Lung (tissue), 12 donors: ENCODE data around the gene BABAM2. TPM values are rescaled to one million over a fixed set of nuclear protein-coding genes. Genes with fewer than 3 reads are reported as not detected.
"Not testable (repeated sequence)": the region's sequence is repeated elsewhere in the genome, so short reads cannot be mapped to it uniquely, and the experiment has no call there.

ENCODE experiments used
- ATAC-seq: fragments of 200-7000 bp; cut with Tn5 transposase; one replicate; pipeline ENCODE4 v1.9.1; 2020; ENCODE audit warnings: moderate number of reproducible peaks; ENCODE audit not compliant: insufficient read depth, low FRiP score
- DNase-seq, 3 donors: peaks; one replicate each; pipeline ENCODE4 v3.0.0-alpha.2; 2013 to 2017
- H3K27ac ChIP-seq, 2 donors: one replicate each; pipeline ENCODE4 v1.5.1; 2013; ENCODE audit warnings: mild to moderate bottlenecking in 2 of 2, moderate library complexity in 2 of 2, control low read depth in 1 of 2, inconsistent platforms in 1 of 2, low read depth in 1 of 2, low read length in 1 of 2
- H3K27me3 ChIP-seq, 3 donors: one replicate each; pipeline ENCODE4 v1.5.1; 2013; ENCODE audit warnings: low read length in 2 of 3; ENCODE audit not compliant: control insufficient read depth in 3 of 3, insufficient read depth in 3 of 3
- H3K36me3 ChIP-seq, 4 donors: one replicate each; pipeline ENCODE4 v1.5.1; 2013; ENCODE audit warnings: low read length in 4 of 4, mild to moderate bottlenecking in 1 of 4, moderate library complexity in 1 of 4; ENCODE audit not compliant: control insufficient read depth in 4 of 4, insufficient read depth in 4 of 4
- H3K4me1 ChIP-seq, 5 donors: one replicate each; pipeline ENCODE4 v1.5.1; 2013; ENCODE audit warnings: low read length in 5 of 5, mild to moderate bottlenecking in 2 of 5, moderate library complexity in 1 of 5; ENCODE audit not compliant: control insufficient read depth in 5 of 5, insufficient read depth in 5 of 5
- H3K4me3 ChIP-seq: one replicate; pipeline ENCODE4 v1.5.1; 2013; ENCODE audit warnings: mild to moderate bottlenecking, control low read depth, moderate library complexity
- H3K9ac ChIP-seq, 2 donors: one replicate each; pipeline ENCODE4 v1.5.1; 2013; ENCODE audit warnings: low read length in 2 of 2, control low read depth in 1 of 2; ENCODE audit not compliant: insufficient read depth in 1 of 2
- H3K9me3 ChIP-seq, 4 donors: one replicate each; pipeline ENCODE4 v1.5.1; 2013; ENCODE audit warnings: low read length in 3 of 4, mild to moderate bottlenecking in 1 of 4, moderate library complexity in 1 of 4; ENCODE audit not compliant: control insufficient read depth in 4 of 4, insufficient read depth in 3 of 4
- CTCF ChIP-seq: IDR thresholded peaks from 2 replicates; pipeline ENCODE4 v1.5.1; 2012; ENCODE audit warnings: mild to moderate bottlenecking; ENCODE audit errors: control extremely low read depth, extremely low read depth
- WGBS, 2 donors: extraction: QIAGEN DNeasy Blood & Tissue Kit; methylation state at CpG; one replicate each; pipeline ENCODE4 v1.1.7; 2013; 5-methylcytosine and 5-hydroxymethylcytosine counted together
- polyA plus RNA-seq, 2 donors: library from polyadenylated mRNA; stranded (reverse); fragments of 200-250 nt; gene quantifications; one replicate each; pipeline ENCODE4 v1.2.1, GENCODE V29; 2013
- total RNA-seq, 2 donors: library from RNA; depleted of rRNA in 1 of 2; stranded (reverse); fragments of >200 nt in 1 of 2; gene quantifications; one replicate each; pipeline ENCODE4 v1.2.1, GENCODE V29; 2014 to 2021
- donor health status: control.
- donor health status: control.
- donor health status: Bipolar disorder and iron deficiency.
- donor health status: healthy.
- donor health status: DM: yes; HTN: yes; CAD: no.

The BABAM2 gene
- total and polyA plus RNA-seq, 4 donors: 19.0 to 43.3 (median 33.7) TPM

- peaks cover 0 to 3% (median 0%) of the 10 kb centered on the region in 4 donors for H3K9me3 ChIP-seq
- no peak overlapping the region for H3K27ac ChIP-seq
- no peak overlapping the region for H3K9ac ChIP-seq
- no peak overlapping the region for H3K4me3 ChIP-seq
- no peaks in the 10 kb centered on the region for H3K4me1 ChIP-seq
- no peaks in the 10 kb centered on the region for H3K27me3 ChIP-seq
- ATAC-seq (no peak), DNase-seq (no peak)
- no peaks in the 10 kb centered on the region for H3K36me3 ChIP-seq
- TF ChIP-seq CTCF: no peak
- WGBS, 2 donors: 74 to 80% methylated on average over 9 of the region's 9 CpGs
Measured at GRCh38 chr2:27875089-27875881, 15.2 kb upstream of the BABAM2 start.

- H3K4me3 ChIP-seq: no peak overlapping the region
- no peaks in the 10 kb centered on the region for H3K36me3 ChIP-seq
- H3K9me3 ChIP-seq: peaks cover 0 to 3% (median 0%) of the 10 kb centered on the region in 4 donors
- H3K4me1 ChIP-seq: no peaks in the 10 kb centered on the region
- H3K27ac ChIP-seq: no peak overlapping the region
- no peak for TF ChIP-seq CTCF
- no peak overlapping the region for H3K9ac ChIP-seq
- ATAC-seq (no peak), DNase-seq (no peak)
- no peaks in the 10 kb centered on the region for H3K27me3 ChIP-seq
- 64 to 73% methylated on average over 2 of the region's 2 CpGs for WGBS, 2 donors
Measured at GRCh38 chr2:27878825-27879224, 11.7 kb upstream of the BABAM2 start.

- WGBS, 2 donors: 91 to 98% methylated on average over 4 of the region's 4 CpGs
- H3K4me1 ChIP-seq, DNase-seq, H3K27ac ChIP-seq, H3K4me3 ChIP-seq, H3K36me3 ChIP-seq, H3K27me3 ChIP-seq, H3K9me3 ChIP-seq, H3K9ac ChIP-seq, ATAC-seq: not testable (repeated sequence)
Measured at GRCh38 chr2:27881815-27882583, 8.5 kb upstream of the BABAM2 start.

- H3K9ac ChIP-seq, H3K36me3 ChIP-seq, DNase-seq, H3K27ac ChIP-seq, ATAC-seq, H3K27me3 ChIP-seq, H3K9me3 ChIP-seq, H3K4me3 ChIP-seq, H3K4me1 ChIP-seq: not testable (repeated sequence)
- WGBS, 2 donors: 97% methylated on average over 1 of the region's 1 CpG
Measured at GRCh38 chr2:27882584-27882922, 8.0 kb upstream of the BABAM2 start.
